G401 (cell line): ENCODE data around the gene LRGUK. TPM values are rescaled to one million over a fixed set of nuclear protein-coding genes. Genes with fewer than 3 reads are reported as not detected.
A peak's percentile ranks its signal among the peaks of the same experiment; 100 is the strongest.
"Not testable (repeated sequence)": the region's sequence is repeated elsewhere in the genome, so short reads cannot be mapped to it uniquely, and the experiment has no call there.

Source experiments
- DNase-seq: peaks from one replicate; pipeline ENCODE4 v3.0.0-alpha.2; 2015; ENCODE audit warnings: low spot score
- in situ Hi-C: cut with HindIII; loops from 2 replicates; pipeline ENCODE4 v1.10.0; 2016; ENCODE audit warnings: low sequenced_read_pairs, mixed read lengths
- total RNA-seq: library from RNA; depleted of rRNA; stranded (reverse); fragments of >200 nt; shearing (Covaris generic); gene quantifications from 2 replicates; pipeline ENCODE4 v1.2.3, GENCODE V29; 2014

LRGUK gene
- total RNA-seq, 1 experiment from 2014 or later, result not detected

- in situ Hi-C loops, result no loop called here
- no peak for DNase-seq
These were observed 84.0 kb downstream of the LRGUK start for GRCh38 chr7:134210976-134211663.

GRCh38 chr7:134211817-134212216 lies 84.7 kb downstream of the LRGUK start:
- in situ Hi-C loops, result no loop called here

GRCh38 chr7:134212576-134213546 lies 85.7 kb downstream of the LRGUK start:
- DNase-seq, result no peak
- in situ Hi-C loops, result no loop called here

More at GRCh38 chr7:134211817-134212216, 84.7 kb downstream of the LRGUK start:
- DNase-seq, result no peak

GRCh38 chr7:134220236-134220635 lies 93.1 kb downstream of the LRGUK start:
- DNase-seq, result no peak
- in situ Hi-C loops, result no loop called here

DNA sequence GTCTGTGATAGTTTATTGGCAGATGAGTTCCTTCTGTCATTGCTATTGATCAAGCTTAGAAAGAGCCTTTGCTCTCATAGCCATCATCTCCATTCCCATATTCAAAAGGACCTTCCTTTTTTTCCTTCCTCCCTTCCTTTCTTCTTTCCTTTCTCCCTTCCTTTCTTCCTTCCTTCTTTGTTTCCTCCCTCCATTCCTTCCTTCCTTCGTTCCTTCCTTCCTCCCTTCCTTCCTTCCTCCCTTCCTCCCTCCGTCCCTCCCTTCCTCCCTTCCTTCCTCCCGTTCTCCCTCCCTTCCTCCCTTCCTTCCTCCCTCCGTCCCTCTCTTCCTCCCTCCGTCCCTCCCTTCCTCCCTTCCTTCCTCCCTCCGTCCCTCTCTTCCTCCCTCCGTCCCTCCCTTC lies 104.2 kb downstream of the LRGUK start:
- DNase-seq, in situ Hi-C loops: not testable (repeated sequence)

- no peak for DNase-seq
- in situ Hi-C loops, result no loop called here
These were observed 107.1 kb downstream of the LRGUK start for GRCh38 chr7:134234216-134234615.

DNA sequence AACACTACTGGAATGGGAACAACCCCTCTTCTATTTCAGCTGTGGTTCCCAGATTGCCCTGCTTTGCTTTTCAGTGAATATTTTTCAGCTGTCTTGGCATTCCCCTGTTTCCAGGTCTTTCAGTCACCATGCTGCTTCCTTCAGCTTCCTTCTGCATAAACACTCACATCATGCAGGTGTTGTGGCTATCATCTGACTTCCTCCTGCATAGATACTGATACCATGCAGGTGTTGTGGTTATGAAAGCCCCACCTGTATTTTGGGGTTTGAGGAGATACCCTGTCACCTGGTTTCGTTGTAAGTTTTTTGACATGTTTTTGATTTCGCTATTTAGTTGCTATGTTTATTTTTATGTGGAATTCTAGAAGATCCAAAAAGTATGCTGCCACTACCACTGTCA lies 118.1 kb downstream of the LRGUK start:
- peak; percentile 9 for DNase-seq
- in situ Hi-C loops, result no loop called here

GRCh38 chr7:134246347-134246746 lies 119.2 kb downstream of the LRGUK start:
- in situ Hi-C loops, result no loop called here
- peak; percentile 60 for DNase-seq

GRCh38 chr7:134246761-134247160 lies 119.6 kb downstream of the LRGUK start:
- in situ Hi-C loops, result no loop called here
- DNase-seq, result peak; percentile 77

- in situ Hi-C loops, result no loop called here
- DNase-seq, result peak; percentile 60
These were observed 121.1 kb downstream of the LRGUK start for GRCh38 chr7:134248196-134248595.

GRCh38 chr7:134254311-134254710 lies 127.2 kb downstream of the LRGUK start:
- in situ Hi-C loops, result no loop called here
- peak; percentile 36 for DNase-seq

GRCh38 chr7:134255814-134256213 lies 128.7 kb downstream of the LRGUK start:
- peak; percentile 76 for DNase-seq
- in situ Hi-C loops, result no loop called here

- in situ Hi-C loops, result no loop called here
- no peak for DNase-seq
These were observed 135.2 kb downstream of the LRGUK start for GRCh38 chr7:134262322-134262721.

DNA sequence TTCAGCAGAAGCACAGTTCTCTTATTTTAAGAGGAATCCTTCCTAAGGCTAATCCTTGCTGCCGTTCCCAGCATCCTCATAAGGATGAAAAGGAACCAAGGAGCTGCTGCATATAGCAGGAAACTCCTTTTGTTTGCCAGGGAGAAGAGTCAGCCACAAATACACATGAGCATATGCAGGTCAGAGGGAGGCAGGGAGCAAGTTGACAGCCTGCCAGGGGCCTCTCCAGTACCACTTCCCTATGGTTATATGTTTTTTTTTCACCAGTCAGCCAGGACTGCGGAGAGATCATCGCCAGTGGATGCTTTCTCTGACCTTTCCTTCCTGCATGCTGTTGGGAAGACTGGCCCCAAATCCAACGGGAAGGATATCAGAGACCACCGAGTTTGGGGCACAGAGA lies 149.8 kb downstream of the LRGUK start:
- DNase-seq, result peak; percentile 93
- in situ Hi-C loops, result no loop called here

DNA sequence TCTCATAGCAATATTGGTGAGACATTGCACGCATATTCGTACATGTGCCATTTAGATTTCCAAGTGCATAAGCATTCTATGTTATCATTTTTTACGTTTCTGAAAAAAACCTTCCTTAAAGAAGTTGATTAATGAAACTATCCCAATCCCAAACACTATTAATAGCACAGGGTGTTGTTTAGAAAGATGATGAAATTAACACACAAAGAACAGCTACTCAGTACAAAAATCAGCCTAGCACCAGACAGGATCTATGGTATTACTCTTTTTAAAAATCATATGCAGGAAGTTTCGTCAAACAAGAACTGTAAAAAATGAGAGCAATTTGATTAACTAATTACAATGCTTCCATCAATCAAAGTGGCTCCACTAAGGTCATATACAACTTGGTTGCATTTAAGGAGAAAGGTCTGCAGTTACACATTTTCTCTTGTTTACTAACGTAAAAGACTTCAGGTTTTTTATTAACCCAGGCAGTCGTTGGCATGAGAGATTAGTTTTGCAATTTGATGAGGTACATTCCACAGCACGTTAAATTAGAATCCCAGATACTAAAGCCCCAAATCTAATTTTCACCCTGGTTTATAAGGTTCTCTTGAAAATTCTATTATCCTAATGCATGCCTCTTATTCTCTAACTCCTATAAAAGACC lies 151.5 kb downstream of the LRGUK start:
- in situ Hi-C loops, result no loop called here
- no peak for DNase-seq

- in situ Hi-C loops, result no loop called here
These were observed 152.2 kb downstream of the LRGUK start for GRCh38 chr7:134279336-134279735.

DNA sequence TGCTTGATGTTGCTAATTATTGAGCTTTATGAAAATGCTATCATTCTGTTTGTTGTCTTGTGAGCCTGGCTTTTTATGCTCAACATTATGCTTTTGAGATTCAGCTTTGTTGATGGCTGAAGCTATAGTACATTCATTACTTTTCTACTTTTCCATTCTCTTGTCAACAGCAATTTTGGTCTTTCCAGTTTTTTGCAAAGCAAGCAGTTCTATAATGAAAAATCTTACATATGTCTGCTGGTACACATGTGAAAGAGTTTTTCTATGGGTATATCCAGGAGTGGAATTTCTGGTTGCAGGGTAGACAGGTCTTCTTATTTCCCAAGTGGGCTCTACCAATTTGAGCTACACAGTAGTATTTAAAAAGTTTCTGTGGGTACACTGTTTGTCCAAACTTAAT lies 152.8 kb downstream of the LRGUK start:
- in situ Hi-C loops, result no loop called here
- DNase-seq, result no peak

More at GRCh38 chr7:134279336-134279735, 152.2 kb downstream of the LRGUK start:
- DNase-seq, result no peak

- no peak for DNase-seq
- in situ Hi-C loops, result no loop called here
These were observed 153.4 kb downstream of the LRGUK start for GRCh38 chr7:134280508-134280907.

GRCh38 chr7:134284011-134284410 lies 156.9 kb downstream of the LRGUK start:
- DNase-seq, result no peak
- in situ Hi-C loops, result no loop called here

DNA sequence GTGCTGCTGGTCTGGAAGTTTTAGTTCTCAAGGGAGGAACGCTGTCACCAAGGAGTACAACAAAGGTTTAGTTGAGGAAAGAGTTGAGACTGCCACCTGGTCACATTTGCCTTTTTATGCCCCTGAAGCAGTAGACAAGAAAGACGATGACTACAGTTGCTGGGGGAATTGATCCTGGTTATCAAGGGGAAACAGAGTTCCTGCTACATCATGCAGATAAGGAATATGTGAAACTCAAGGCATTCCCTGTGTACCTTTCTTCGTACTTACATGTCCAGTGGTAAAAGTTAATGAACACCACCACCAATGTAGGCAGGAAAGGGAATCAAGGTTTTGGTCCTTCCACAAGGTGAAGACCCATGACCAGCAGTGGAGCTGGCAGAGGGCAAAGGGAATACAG lies 157.8 kb downstream of the LRGUK start:
- no peak for DNase-seq
- in situ Hi-C loops, result no loop called here
